ENCODE data around the gene ARHGAP18.

Gene ARHGAP18

GRCh38 chr6:129662406-129662766 is 47.6 kb downstream of the ARHGAP18 start (continued):
- TF ChIP-seq ZNF473 (tag by site-specific recombination; IDR thresholded peaks at IDR 0.05) (no peak), ZSCAN16 (tag by site-specific recombination; IDR thresholded peaks at IDR 0.05) (no peak), ZNF658 (tag by site-specific recombination; IDR thresholded peaks at IDR 0.05) (no peak), ZNF645 (tag by site-specific recombination; IDR thresholded peaks at IDR 0.05) (no peak), ZNF776 (tag by site-specific recombination; IDR thresholded peaks at IDR 0.05; ENCODE audit: borderline replicate concordance) (no peak), ZNF777 (tag by site-specific recombination; IDR thresholded peaks at IDR 0.05; ENCODE audit: borderline replicate concordance) (no peak), ZEB2 (tag by site-specific recombination; IDR thresholded peaks at IDR 0.05) (no peak), KLF1 (tag by site-specific recombination; IDR thresholded peaks at IDR 0.05) (no peak)

GRCh38 chr6:129661536-129662405 is 48.2 kb downstream of the ARHGAP18 start:
- Histone ChIP-seq H3K9me3 (ENCODE audit: control insufficient read depth, insufficient read depth, low read depth, low read length) (no peaks in the 10 kb centered on the region), H3K27ac (ENCODE audit: extremely low read depth, low read depth, low read length) (no peak overlapping the region), H3K36me3 (ENCODE audit: control insufficient read depth in 2 of 2, insufficient read depth in 1 of 2, low read length in 2 of 2) (no peaks in the 10 kb centered on the region), H3K4me3 (ENCODE audit: low read depth, low read length) (no peak overlapping the region), H3K4me1 (ENCODE audit: control insufficient read depth, insufficient read depth, low read length) (peaks cover 10% of the 10 kb centered on the region)
- ChIA-PET CTCF (interaction anchor here (0.6 to 1.3 kb wide), 4 partner anchors 39 to 1807 kb away, joined by 3 to 5 read pairs (median 4); no protein-coding TSS in a partner anchor), POLR2A (no interaction called here)
- TF ChIP-seq PRDM4 (tag by site-specific recombination; IDR thresholded peaks at IDR 0.05): no peak
- TF ChIP-seq ZNF157 (tag by site-specific recombination; IDR thresholded peaks at IDR 0.05): no peak
- TF ChIP-seq ZNF350 (tag by site-specific recombination; IDR thresholded peaks at IDR 0.05): no peak
- no peak for TF ChIP-seq YY2 (tag by site-specific recombination; IDR thresholded peaks at IDR 0.05)
- TF ChIP-seq ZBTB20 (tag by site-specific recombination; IDR thresholded peaks at IDR 0.05): peak; percentile 24; the same call in 1 of the 2 replicates
- TF ChIP-seq ZNF280C (tag by site-specific recombination; IDR thresholded peaks at IDR 0.05): no peak
- no peak for TF ChIP-seq PRDM10 (tag by site-specific recombination; IDR thresholded peaks at IDR 0.05)
- TF ChIP-seq ZNF138 (tag by site-specific recombination; IDR thresholded peaks at IDR 0.05; ENCODE audit: borderline replicate concordance): no peak
- TF ChIP-seq ZSCAN4 (tag by site-specific recombination; IDR thresholded peaks at IDR 0.05): no peak
- no peak for TF ChIP-seq PRDM2 (tag by site-specific recombination; IDR thresholded peaks at IDR 0.05; ENCODE audit: borderline replicate concordance)
